ENCODE measurements around the gene WDFY4. TPM values are rescaled to one million over a fixed set of nuclear protein-coding genes. Genes with fewer than 3 reads are reported as not detected.

WDFY4 gene
- total and polyA plus RNA-seq, 2 experiments from 2014 or later: 0.14 TPM; not detected in 1

GRCh38 chr10:48906841-48907240 lies 222.2 kb downstream of the WDFY4 start:
- peaks cover 7% of the 10 kb centered on the region; the same call in 2 of the 3 replicates for H3K4me1 Mint-ChIP-seq
- H3K4me3 Mint-ChIP-seq: no peak overlapping the region
- H3K36me3 Mint-ChIP-seq (ENCODE audit: low read depth): no peaks in the 10 kb centered on the region
- no peaks in the 10 kb centered on the region for H3K36me3 ChIP-seq (ENCODE audit: insufficient read depth)
- H3K79me2 ChIP-seq (replicated peaks; ENCODE audit: insufficient read depth): no peaks in the 10 kb centered on the region
- H3K4me1 ChIP-seq (ENCODE audit: insufficient read depth): no peaks in the 10 kb centered on the region
- H3K27ac Mint-ChIP-seq: no peak overlapping the region
- DNase-seq (ENCODE audit: low spot score): no peak
- no peaks in the 10 kb centered on the region for H3F3A ChIP-seq (replicated peaks; ENCODE audit: low read depth)
- no peaks in the 10 kb centered on the region for H3K27me3 Mint-ChIP-seq (ENCODE audit: insufficient read depth, low read depth, poor library complexity)
- TF ChIP-seq, protein P1, sequence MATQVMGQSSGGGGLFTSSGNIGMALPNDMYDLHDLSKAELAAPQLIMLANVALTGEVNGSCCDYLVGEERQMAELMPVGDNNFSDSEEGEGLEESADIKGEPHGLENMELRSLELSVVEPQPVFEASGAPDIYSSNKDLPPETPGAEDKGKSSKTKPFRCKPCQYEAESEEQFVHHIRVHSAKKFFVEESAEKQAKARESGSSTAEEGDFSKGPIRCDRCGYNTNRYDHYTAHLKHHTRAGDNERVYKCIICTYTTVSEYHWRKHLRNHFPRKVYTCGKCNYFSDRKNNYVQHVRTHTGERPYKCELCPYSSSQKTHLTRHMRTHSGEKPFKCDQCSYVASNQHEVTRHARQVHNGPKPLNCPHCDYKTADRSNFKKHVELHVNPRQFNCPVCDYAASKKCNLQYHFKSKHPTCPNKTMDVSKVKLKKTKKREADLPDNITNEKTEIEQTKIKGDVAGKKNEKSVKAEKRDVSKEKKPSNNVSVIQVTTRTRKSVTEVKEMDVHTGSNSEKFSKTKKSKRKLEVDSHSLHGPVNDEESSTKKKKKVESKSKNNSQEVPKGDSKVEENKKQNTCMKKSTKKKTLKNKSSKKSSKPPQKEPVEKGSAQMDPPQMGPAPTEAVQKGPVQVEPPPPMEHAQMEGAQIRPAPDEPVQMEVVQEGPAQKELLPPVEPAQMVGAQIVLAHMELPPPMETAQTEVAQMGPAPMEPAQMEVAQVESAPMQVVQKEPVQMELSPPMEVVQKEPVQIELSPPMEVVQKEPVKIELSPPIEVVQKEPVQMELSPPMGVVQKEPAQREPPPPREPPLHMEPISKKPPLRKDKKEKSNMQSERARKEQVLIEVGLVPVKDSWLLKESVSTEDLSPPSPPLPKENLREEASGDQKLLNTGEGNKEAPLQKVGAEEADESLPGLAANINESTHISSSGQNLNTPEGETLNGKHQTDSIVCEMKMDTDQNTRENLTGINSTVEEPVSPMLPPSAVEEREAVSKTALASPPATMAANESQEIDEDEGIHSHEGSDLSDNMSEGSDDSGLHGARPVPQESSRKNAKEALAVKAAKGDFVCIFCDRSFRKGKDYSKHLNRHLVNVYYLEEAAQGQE (IDR thresholded peaks at IDR 0.05; ENCODE audit: unreplicated experiment): no peak
- no peak for TF ChIP-seq JUNB (IDR thresholded peaks at IDR 0.05; ENCODE audit: unreplicated experiment)
- TF ChIP-seq, protein P2, sequence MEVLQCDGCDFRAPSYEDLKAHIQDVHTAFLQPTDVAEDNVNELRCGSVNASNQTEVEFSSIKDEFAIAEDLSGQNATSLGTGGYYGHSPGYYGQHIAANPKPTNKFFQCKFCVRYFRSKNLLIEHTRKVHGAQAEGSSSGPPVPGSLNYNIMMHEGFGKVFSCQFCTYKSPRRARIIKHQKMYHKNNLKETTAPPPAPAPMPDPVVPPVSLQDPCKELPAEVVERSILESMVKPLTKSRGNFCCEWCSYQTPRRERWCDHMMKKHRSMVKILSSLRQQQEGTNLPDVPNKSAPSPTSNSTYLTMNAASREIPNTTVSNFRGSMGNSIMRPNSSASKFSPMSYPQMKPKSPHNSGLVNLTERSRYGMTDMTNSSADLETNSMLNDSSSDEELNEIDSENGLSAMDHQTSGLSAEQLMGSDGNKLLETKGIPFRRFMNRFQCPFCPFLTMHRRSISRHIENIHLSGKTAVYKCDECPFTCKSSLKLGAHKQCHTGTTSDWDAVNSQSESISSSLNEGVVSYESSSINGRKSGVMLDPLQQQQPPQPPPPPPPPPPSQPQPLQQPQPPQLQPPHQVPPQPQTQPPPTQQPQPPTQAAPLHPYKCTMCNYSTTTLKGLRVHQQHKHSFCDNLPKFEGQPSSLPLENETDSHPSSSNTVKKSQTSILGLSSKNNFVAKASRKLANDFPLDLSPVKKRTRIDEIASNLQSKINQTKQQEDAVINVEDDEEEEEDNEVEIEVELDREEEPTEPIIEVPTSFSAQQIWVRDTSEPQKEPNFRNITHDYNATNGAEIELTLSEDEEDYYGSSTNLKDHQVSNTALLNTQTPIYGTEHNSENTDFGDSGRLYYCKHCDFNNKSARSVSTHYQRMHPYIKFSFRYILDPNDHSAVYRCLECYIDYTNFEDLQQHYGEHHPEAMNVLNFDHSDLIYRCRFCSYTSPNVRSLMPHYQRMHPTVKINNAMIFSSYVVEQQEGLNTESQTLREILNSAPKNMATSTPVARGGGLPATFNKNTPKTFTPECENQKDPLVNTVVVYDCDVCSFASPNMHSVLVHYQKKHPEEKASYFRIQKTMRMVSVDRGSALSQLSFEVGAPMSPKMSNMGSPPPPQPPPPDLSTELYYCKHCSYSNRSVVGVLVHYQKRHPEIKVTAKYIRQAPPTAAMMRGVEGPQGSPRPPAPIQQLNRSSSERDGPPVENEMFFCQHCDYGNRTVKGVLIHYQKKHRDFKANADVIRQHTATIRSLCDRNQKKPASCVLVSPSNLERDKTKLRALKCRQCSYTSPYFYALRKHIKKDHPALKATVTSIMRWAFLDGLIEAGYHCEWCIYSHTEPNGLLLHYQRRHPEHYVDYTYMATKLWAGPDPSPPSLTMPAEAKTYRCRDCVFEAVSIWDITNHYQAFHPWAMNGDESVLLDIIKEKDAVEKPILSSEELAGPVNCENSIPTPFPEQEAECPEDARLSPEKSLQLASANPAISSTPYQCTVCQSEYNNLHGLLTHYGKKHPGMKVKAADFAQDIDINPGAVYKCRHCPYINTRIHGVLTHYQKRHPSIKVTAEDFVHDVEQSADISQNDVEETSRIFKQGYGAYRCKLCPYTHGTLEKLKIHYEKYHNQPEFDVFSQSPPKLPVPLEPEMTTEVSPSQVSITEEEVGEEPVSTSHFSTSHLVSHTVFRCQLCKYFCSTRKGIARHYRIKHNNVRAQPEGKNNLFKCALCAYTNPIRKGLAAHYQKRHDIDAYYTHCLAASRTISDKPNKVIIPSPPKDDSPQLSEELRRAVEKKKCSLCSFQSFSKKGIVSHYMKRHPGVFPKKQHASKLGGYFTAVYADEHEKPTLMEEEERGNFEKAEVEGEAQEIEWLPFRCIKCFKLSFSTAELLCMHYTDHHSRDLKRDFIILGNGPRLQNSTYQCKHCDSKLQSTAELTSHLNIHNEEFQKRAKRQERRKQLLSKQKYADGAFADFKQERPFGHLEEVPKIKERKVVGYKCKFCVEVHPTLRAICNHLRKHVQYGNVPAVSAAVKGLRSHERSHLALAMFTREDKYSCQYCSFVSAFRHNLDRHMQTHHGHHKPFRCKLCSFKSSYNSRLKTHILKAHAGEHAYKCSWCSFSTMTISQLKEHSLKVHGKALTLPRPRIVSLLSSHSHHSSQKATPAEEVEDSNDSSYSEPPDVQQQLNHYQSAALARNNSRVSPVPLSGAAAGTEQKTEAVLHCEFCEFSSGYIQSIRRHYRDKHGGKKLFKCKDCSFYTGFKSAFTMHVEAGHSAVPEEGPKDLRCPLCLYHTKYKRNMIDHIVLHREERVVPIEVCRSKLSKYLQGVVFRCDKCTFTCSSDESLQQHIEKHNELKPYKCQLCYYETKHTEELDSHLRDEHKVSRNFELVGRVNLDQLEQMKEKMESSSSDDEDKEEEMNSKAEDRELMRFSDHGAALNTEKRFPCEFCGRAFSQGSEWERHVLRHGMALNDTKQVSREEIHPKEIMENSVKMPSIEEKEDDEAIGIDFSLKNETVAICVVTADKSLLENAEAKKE (CRISPR knock-in tag; IDR thresholded peaks at IDR 0.05): no peak
- no peak for TF ChIP-seq ZNF114 (CRISPR knock-in tag; IDR thresholded peaks at IDR 0.05)
- no peak for TF ChIP-seq ZNF331 (CRISPR knock-in tag; IDR thresholded peaks at IDR 0.05; ENCODE audit: low read depth)
- TF ChIP-seq STAT1 (IDR thresholded peaks at IDR 0.05; ENCODE audit: unreplicated experiment): no peak
- no peak for TF ChIP-seq EZH2phosphoT487 (IDR thresholded peaks at IDR 0.05; ENCODE audit: unreplicated experiment)
- TF ChIP-seq CREB1 (CRISPR knock-in tag; IDR thresholded peaks at IDR 0.05; ENCODE audit: low read depth): no peak
- TF ChIP-seq EZH2 (IDR thresholded peaks at IDR 0.05; ENCODE audit: low read depth, unreplicated experiment): no peak
- TF ChIP-seq, protein P3, sequence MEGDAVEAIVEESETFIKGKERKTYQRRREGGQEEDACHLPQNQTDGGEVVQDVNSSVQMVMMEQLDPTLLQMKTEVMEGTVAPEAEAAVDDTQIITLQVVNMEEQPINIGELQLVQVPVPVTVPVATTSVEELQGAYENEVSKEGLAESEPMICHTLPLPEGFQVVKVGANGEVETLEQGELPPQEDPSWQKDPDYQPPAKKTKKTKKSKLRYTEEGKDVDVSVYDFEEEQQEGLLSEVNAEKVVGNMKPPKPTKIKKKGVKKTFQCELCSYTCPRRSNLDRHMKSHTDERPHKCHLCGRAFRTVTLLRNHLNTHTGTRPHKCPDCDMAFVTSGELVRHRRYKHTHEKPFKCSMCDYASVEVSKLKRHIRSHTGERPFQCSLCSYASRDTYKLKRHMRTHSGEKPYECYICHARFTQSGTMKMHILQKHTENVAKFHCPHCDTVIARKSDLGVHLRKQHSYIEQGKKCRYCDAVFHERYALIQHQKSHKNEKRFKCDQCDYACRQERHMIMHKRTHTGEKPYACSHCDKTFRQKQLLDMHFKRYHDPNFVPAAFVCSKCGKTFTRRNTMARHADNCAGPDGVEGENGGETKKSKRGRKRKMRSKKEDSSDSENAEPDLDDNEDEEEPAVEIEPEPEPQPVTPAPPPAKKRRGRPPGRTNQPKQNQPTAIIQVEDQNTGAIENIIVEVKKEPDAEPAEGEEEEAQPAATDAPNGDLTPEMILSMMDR (conservative IDR thresholded peaks at IDR 0.05; ENCODE audit: low read depth in 2 of 2): no peak
- no peak for TF ChIP-seq POLR2AphosphoS5 (IDR thresholded peaks at IDR 0.05; ENCODE audit: low read depth)
- TF ChIP-seq NANOG (IDR thresholded peaks at IDR 0.05; ENCODE audit: borderline replicate concordance): no peak
- TF ChIP-seq, protein P4, sequence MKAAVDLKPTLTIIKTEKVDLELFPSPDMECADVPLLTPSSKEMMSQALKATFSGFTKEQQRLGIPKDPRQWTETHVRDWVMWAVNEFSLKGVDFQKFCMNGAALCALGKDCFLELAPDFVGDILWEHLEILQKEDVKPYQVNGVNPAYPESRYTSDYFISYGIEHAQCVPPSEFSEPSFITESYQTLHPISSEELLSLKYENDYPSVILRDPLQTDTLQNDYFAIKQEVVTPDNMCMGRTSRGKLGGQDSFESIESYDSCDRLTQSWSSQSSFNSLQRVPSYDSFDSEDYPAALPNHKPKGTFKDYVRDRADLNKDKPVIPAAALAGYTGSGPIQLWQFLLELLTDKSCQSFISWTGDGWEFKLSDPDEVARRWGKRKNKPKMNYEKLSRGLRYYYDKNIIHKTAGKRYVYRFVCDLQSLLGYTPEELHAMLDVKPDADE (IDR thresholded peaks at IDR 0.05): no peak
- no peaks in the 10 kb centered on the region for H3K27me3 ChIP-seq (ENCODE audit: insufficient read depth)
- no peaks in the 10 kb centered on the region for H3K9me3 Mint-ChIP-seq
- H3K27ac ChIP-seq (ENCODE audit: low read depth): no peak overlapping the region
- no peak overlapping the region for H2AFZ ChIP-seq
- no peaks in the 10 kb centered on the region for H3K9me2 ChIP-seq (ENCODE audit: insufficient read depth)
- ATAC-seq: no peak
- no peak overlapping the region for H3K4me3 ChIP-seq
- H3K4me2 ChIP-seq: no peak overlapping the region
- no peaks in the 10 kb centered on the region for H4K20me1 ChIP-seq (replicated peaks; ENCODE audit: insufficient read depth)
